GM15510 (cell line): ENCODE measurements around the gene PNMT.

ENCODE experiments used
- POLR2A ChIP-seq: IDR thresholded peaks from 3 replicates; pipeline ENCODE4 v1.6.1; 2011; ENCODE audit warnings: borderline replicate concordance; ENCODE audit not compliant: insufficient read length; ENCODE audit errors: extremely low read depth

PNMT gene, protein sequence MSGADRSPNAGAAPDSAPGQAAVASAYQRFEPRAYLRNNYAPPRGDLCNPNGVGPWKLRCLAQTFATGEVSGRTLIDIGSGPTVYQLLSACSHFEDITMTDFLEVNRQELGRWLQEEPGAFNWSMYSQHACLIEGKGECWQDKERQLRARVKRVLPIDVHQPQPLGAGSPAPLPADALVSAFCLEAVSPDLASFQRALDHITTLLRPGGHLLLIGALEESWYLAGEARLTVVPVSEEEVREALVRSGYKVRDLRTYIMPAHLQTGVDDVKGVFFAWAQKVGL

GRCh38 chr17:39667945-39668924, at the start of gene PNMT:
TSS of gene PNMT (plus strand) at chr17:39668453. CDS start at chr17:39668476, 23 bp downstream.
- no peak for TF ChIP-seq POLR2A

DNA sequence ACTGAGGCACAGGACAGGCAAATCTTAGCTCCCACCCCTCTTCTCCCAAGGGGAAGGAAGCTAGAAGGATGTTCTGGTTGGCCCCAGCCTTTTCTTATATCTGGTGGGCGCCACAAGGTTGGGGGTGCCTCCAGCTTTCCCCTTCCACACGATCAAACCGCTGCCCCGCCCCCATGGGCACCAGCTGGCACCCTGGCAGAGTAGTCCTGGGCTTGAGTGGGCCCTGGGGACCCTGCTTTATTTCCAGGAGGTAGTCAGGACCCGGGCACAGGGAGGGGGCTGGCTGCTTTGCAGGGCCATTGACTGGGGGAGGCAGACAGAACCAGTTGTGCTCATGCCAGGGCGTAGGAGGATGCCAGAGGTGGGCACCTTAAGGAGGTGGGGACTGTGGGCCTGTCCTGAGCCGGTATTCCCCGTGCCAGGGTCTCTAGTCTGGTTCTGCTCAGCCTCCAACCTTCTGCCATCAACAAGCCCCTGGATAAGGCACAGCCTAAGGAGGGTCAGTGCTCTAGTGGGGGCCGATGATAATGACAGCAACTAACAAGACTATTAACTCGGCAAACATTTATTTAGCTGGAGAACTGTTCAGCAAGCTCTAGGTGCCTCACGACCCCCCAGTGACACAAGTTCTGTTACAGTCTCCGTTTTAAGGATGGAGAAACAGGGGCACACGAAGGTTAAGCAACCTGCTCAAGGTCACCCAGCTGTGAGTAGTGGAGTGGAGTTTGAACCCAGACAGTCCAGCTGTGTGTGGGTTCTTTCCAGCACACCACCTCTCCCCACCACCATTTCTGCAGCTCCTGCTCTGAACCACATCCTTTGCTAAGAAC, 49.1 kb upstream of the PNMT start:
- no peak for TF ChIP-seq POLR2A

- TF ChIP-seq POLR2A, result no peak
Measured at GRCh38 chr17:39619786-39620101, 48.5 kb upstream of the PNMT start.

DNA sequence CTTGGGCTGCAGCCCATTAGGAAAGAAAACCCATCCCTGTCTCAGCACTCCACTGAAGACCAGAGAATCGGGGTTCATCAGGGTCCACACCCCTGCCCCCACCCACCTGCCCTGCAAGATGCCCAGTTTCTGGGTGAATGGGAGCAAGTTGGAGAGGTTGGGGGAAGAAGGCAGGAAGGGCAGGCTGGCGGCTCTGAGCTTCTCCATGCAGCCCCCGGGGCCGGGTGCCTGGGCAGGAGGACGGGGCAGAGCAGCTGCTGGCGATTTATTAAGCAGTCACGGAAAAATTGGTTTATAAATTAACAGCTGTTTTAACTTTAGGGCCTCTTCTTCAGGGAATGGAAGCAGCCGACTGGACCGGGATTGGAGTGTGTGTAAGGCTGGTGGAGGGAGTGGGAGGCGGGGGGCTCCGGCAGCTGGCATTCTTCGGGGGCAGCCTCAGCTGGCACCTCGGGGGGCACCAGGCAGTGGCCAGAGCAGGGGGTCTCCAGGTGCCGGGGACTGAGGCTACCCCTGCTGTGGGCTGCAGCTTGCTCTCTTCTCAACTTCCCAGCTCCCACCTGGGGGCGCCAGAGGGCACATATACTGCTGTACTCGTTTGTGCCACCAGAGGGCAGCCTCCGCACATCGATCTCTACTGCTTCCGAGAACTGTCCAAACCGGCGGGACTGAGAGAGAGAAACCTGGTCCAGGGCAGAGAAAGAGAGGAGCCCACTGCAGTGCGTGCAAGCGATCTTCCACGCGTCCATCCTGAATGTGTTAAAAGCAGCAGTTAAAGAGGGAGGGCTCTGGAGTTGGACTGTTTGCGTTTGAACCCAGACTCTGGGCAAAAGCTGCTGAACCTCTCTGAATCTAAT, 46.5 kb upstream of the PNMT start:
- TF ChIP-seq POLR2A, result no peak

DNA sequence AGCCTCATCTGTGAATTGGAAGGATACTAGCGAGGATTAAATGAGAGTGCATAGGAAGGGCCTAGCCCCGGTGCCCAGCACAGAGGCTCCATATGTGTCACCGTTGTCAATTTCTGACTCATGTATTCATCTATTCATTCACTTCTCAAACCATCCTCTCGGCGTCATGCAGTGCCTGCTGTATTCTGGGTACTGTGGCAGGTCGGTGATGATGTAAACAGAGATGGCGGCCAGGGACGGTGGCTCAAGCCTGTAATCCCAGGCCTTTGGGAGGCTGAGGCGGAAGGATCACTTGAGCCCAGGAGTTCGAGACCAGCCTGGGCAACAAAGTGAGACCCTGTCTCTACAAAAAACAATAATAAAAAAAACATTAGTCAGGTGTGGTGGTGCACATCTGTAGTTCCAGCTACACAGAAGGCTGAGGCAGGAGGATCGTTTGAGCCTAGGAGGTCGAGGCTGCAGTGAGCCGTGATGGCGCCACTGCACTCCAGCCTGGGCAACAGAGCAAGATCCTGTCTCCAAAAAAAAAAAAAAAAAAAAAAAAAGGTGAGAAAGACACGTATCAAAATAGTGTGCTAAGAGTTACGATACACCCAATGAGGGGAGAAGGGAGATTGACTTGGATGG, 45.8 kb upstream of the PNMT start:
- TF ChIP-seq POLR2A, result no peak

DNA sequence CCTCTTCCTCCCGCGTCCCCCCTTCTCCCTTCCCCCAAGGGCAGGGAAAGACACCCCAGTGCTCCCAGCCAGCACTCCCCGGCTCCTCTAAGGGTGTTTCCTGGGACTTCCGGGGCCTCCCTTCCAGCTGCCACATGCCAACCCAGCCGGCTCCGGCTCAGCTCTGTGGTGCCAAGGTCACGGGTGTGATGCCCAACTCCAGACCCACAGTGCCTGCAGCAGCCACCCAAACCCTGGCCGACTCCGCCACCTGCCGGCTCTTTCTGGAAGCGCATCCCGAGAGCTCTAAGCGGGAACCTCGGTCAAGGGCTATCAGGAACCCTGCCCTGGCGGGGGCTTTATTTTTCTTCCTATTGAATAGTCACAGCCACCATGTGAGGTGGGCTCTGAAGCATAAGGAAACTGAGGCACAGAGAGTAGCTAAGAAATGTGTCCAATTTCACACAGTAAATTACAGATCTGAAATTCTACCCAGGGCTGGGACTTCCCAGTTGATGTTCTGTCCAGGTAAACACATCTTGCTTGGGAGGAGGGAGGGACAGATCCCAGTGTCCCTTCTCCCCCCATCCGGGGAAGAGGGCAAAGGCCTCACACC, 44.8 kb upstream of the PNMT start:
- TF ChIP-seq POLR2A, result no peak

GRCh38 chr17:39624313-39624712, 43.9 kb upstream of the PNMT start:
- no peak for TF ChIP-seq POLR2A

DNA sequence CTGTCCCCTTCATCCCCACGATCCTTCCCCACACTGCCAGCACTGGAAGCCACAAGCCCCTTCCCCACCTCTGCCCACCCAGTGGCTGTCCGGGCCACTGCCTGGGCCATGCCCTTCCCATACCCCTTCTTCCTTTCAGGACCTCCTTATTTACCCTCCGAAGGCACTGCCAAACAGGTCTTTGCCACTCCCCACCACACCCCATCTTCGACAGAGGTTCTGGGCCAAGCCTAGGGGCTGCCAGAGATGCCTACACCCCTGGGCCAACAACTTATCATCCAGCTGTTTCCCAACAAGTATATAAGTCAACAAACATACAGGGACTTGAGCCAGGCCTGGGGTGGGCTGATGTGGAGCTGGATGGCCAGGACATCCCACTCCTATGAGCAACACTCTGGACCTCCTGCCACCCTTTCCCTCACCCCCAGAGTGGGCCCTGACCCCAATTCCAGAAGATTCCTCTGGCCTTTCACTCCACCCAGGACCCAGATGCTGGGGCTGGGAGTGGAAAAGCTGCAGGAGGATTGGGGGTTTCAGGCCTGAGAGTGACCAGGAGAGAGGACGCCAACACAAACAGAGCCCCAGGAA, 43.0 kb upstream of the PNMT start:
- no peak for TF ChIP-seq POLR2A

- no peak for TF ChIP-seq POLR2A
Measured at GRCh38 chr17:39626171-39627046, 41.8 kb upstream of the PNMT start, which contains the start of gene PPP1R1B. TSS of gene PPP1R1B (plus strand) at chr17:39626952. CDS start at chr17:39627393, 441 bp downstream.

GRCh38 chr17:39627047-39627711, 41.1 kb upstream of the PNMT start:
- TF ChIP-seq POLR2A, result no peak
